Kidney (tissue), 14 donors: Measurements from ENCODE around the gene DNAH11. TPM values are rescaled to one million over a fixed set of nuclear protein-coding genes. Genes with fewer than 3 reads are reported as not detected.

Experiments
- DNase-seq, 5 donors: peaks; one replicate each; pipeline ENCODE4 v3.0.0-alpha.2; 2013 to 2020
- FAIRE-seq: peaks from 2 replicates; lab custom pipeline; 2012; peaks lifted over from hg19 to GRCh38; lab: Jason Lieb, UNC
- H3K27ac ChIP-seq, 2 donors: one replicate each; pipeline ENCODE4 v1.7.0; 2013; ENCODE audit warnings: low read depth in 2 of 2, low read length in 2 of 2, inconsistent platforms in 1 of 2
- H3K27me3 ChIP-seq: one replicate; pipeline ENCODE4 v1.7.1; 2013; ENCODE audit warnings: low read length, inconsistent platforms; ENCODE audit not compliant: control insufficient read depth, insufficient read depth
- H3K36me3 ChIP-seq, 3 donors: one replicate each; pipeline versions ENCODE4 v1.7.0 to v1.7.1; 2013; ENCODE audit warnings: low read length in 3 of 3, control low read depth in 1 of 3, inconsistent platforms in 1 of 3; ENCODE audit not compliant: insufficient read depth in 3 of 3, control insufficient read depth in 2 of 3
- H3K4me1 ChIP-seq, 3 donors: one replicate each; pipeline versions ENCODE4 v1.7.0 to v1.7.1; 2013; ENCODE audit warnings: low read length in 3 of 3, inconsistent platforms in 1 of 3, low read depth in 1 of 3; ENCODE audit not compliant: control insufficient read depth in 2 of 3, insufficient read depth in 2 of 3
- H3K4me3 ChIP-seq, 3 donors: one replicate each; pipeline versions ENCODE4 v1.7.0 to v1.8.1; 2013; ENCODE audit warnings: low read length in 3 of 3, control low read depth in 1 of 3, inconsistent platforms in 1 of 3
- H3K9ac ChIP-seq, 3 donors: one replicate each; pipeline versions ENCODE4 v1.7.0 to v1.7.1; 2013; ENCODE audit warnings: low read length in 3 of 3, control low read depth in 1 of 3, inconsistent platforms in 1 of 3
- H3K9me3 ChIP-seq, 3 donors: one replicate each; pipeline versions ENCODE4 v1.7.0 to v1.7.1; 2013; ENCODE audit warnings: low read length in 3 of 3, control low read depth in 1 of 3, inconsistent platforms in 1 of 3; ENCODE audit not compliant: control insufficient read depth in 2 of 3, insufficient read depth in 1 of 3
- CTCF ChIP-seq: IDR thresholded peaks from 3 replicates; pipeline ENCODE4 v1.5.1; 2012; ENCODE audit warnings: mild to moderate bottlenecking, moderate library complexity, borderline replicate concordance; ENCODE audit not compliant: insufficient read depth; ENCODE audit errors: extremely low read depth
- intact Hi-C: fragments of 100-400 bp; cut with DNase I; formaldehyde crosslinking; loops from one replicate; pipeline ENCODE4 v1.11.1; 2022
- polyA plus RNA-seq: library from polyadenylated mRNA; stranded (reverse); fragments of 350-450 nt; fragmentation: Illumina TruSeq; extraction: RNeasy Lipid Tissue Mini Kit (QIAGEN cat#74804); gene quantifications from one replicate; pipeline ENCODE4 v1.2.3, GENCODE V29; 2014; ENCODE audit warnings: low read depth, low replicate concordance; ENCODE audit not compliant: insufficient read depth
- total RNA-seq: library from RNA; stranded (reverse); fragmentation: NEBNext Ultra II Directional; extraction: Animal tissue kit (Norgen Biotek cat#: 25700); gene quantifications from one replicate; pipeline ENCODE4 v1.2.1, GENCODE V29; 2021
- donor health status: control.
- donor health status: control.
- donor health status: control.
- donor health status: control.
- donor health status: control.
- donor health status: DM: yes; HTN: yes; CAD: no.
- donor health status: Normal renal cell carcinoma (clear cell type).

The DNAH11 gene
- total and polyA plus RNA-seq, 2 donors from 2014 or later: 0.58 to 2.3 TPM

GRCh38 chr7:21718391-21718790 lies 175.6 kb downstream of the DNAH11 start:
- no peak for TF ChIP-seq CTCF
- intact Hi-C loops: no loop called here
- H3K27me3 ChIP-seq: no peaks in the 10 kb centered on the region
- H3K27ac ChIP-seq: no peak overlapping the region
- H3K9ac ChIP-seq: no peak overlapping the region
- no peaks in the 10 kb centered on the region for H3K36me3 ChIP-seq
- no peak for FAIRE-seq
- DNase-seq: no peak
- no peaks in the 10 kb centered on the region for H3K4me1 ChIP-seq
- H3K4me3 ChIP-seq: no peak overlapping the region
- no peaks in the 10 kb centered on the region for H3K9me3 ChIP-seq

GRCh38 chr7:21719846-21720245 lies 177.0 kb downstream of the DNAH11 start:
- no peak for FAIRE-seq
- H3K4me1 ChIP-seq: no peaks in the 10 kb centered on the region
- no peak for DNase-seq
- H3K27ac ChIP-seq: no peak overlapping the region
- no peak overlapping the region for H3K9ac ChIP-seq
- no peaks in the 10 kb centered on the region for H3K36me3 ChIP-seq
- no peaks in the 10 kb centered on the region for H3K27me3 ChIP-seq
- TF ChIP-seq CTCF: no peak
- H3K9me3 ChIP-seq: no peaks in the 10 kb centered on the region
- no peak overlapping the region for H3K4me3 ChIP-seq
- intact Hi-C loops: no loop called here

GRCh38 chr7:21722371-21722770 lies 179.5 kb downstream of the DNAH11 start:
- FAIRE-seq: no peak
- H3K4me1 ChIP-seq: no peaks in the 10 kb centered on the region

More at GRCh38 chr7:21722371-21722770, 179.5 kb downstream of the DNAH11 start:
- no peaks in the 10 kb centered on the region for H3K9me3 ChIP-seq
- H3K27me3 ChIP-seq: no peaks in the 10 kb centered on the region
- intact Hi-C loops: no loop called here
- H3K9ac ChIP-seq: no peak overlapping the region
- H3K36me3 ChIP-seq: no peaks in the 10 kb centered on the region
- no peak for TF ChIP-seq CTCF
- no peak overlapping the region for H3K27ac ChIP-seq
- no peak for DNase-seq
- H3K4me3 ChIP-seq: no peak overlapping the region
